ENCODE data around the gene FOXP1.

DNA sequence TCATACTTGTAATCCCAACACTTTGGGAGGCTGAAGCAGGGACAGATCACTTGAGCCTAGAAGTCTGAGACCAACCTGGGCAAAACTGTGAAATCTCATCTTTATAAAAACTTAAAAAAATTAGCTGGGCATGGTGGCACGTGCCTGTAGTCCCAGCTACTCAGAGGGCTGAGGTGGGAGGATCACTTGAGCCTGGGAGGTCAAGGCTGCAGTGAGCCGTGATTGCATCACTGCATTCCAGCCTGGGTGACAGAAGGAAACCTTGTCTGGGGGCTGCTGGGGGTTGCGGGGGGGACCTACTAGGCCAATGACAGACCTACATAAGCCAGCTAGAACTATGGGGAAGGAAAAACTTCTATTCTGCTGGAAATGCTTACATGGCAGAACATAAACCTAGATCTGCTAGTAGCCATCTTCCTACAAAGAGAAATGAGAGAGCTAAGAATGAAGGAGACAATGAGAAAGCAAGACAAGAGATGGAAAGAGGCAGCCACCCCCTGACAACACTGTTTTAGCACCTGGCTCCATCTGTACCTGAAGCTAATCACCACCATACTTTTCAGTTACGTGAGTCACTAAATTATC, 23.9 kb downstream of the FOXP1 start:
- TF ChIP-seq REST (IDR thresholded peaks at IDR 0.05; ENCODE audit: insufficient read depth in 1 of 2, low read depth in 2 of 2, low read length in 2 of 2), result no peak
- TF ChIP-seq SIN3A (IDR thresholded peaks at IDR 0.05; ENCODE audit: borderline replicate concordance, insufficient read depth, low read length), result no peak
- no peak for TF ChIP-seq POLR2AphosphoS5 (IDR thresholded peaks at IDR 0.05; ENCODE audit: low read depth, low read length)
- no peak for TF ChIP-seq TAF1 (IDR thresholded peaks at IDR 0.05; ENCODE audit: borderline replicate concordance, insufficient read depth, low read length)
